Non-pigmented ciliary epithelial cell (primary cell): ENCODE results near the gene MEIS1.

Experiments
- DNase-seq: peaks from one replicate; pipeline ENCODE4 v3.0.0-alpha.2; 2010; ENCODE audit warnings: low read depth

MEIS1 gene

GRCh38 chr2:66581339-66582103 is 146.6 kb downstream of the MEIS1 start:
- no peak for DNase-seq

- no peak for DNase-seq
These were observed 147.4 kb downstream of the MEIS1 start for GRCh38 chr2:66582104-66582986.

GRCh38 chr2:66582987-66583880 is 148.3 kb downstream of the MEIS1 start:
- DNase-seq = no peak

- DNase-seq = no peak
These were observed 149.0 kb downstream of the MEIS1 start for GRCh38 chr2:66583881-66584280.

GRCh38 chr2:66585587-66585986 is 150.7 kb downstream of the MEIS1 start:
- DNase-seq = no peak

- DNase-seq = no peak
These were observed 152.3 kb downstream of the MEIS1 start for GRCh38 chr2:66587216-66587615.

GRCh38 chr2:66594001-66594400 is 159.1 kb downstream of the MEIS1 start:
- no peak for DNase-seq

GRCh38 chr2:66595556-66595955 is 160.6 kb downstream of the MEIS1 start:
- DNase-seq = no peak

- no peak for DNase-seq
These were observed 161.3 kb downstream of the MEIS1 start for GRCh38 chr2:66596256-66596655.

GRCh38 chr2:66601624-66602023 is 166.7 kb downstream of the MEIS1 start:
- DNase-seq = no peak

- no peak for DNase-seq
These were observed 167.4 kb downstream of the MEIS1 start for GRCh38 chr2:66602341-66602740.

- DNase-seq = no peak
These were observed 169.4 kb downstream of the MEIS1 start for GRCh38 chr2:66604326-66604725.

GRCh38 chr2:66604976-66605375 is 170.1 kb downstream of the MEIS1 start:
- DNase-seq = no peak

- no peak for DNase-seq
These were observed 172.2 kb downstream of the MEIS1 start for GRCh38 chr2:66607152-66607551.
